Measurements from ENCODE around the gene NAV3. TPM values are rescaled to one million over a fixed set of nuclear protein-coding genes. Genes with fewer than 3 reads are reported as not detected.

Gene NAV3
- total and polyA plus RNA-seq, 2 donors (not counting 1 experiment from before 2014, with no cell fraction given): not detected

DNA sequence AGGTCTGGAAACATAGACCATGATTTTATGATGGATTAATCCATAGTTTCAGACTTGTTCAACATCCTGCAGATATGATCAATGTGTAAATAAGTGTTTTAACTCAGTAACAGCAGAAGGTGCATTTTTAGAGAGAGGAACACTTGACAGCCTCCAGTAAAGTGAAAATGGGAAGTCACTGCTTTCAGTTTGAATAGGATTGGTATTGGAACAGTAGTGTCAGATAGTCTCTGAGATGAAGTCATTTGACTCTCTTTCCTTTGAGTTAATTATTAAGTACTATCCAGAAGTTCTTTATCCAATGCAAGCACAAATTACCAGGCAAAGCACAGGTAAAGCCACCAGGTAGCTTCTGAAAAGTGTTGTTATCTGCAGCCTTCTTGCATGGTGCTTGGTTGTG, 14.5 kb upstream of the NAV3 start:
- no peaks in the 10 kb centered on the region for H3K27me3 Mint-ChIP-seq
- H3K4me2 ChIP-seq (replicated peaks; ENCODE audit: low read depth, low read length, poor library complexity, severe bottlenecking): no peak overlapping the region
- H3K4me3 ChIP-seq (ENCODE audit: control extremely low read depth in 1 of 5, extremely low read depth in 1 of 5, insufficient read depth in 1 of 5, low read depth in 2 of 5, low read length in 4 of 5): no peak overlapping the region
- no peak overlapping the region for H2AFZ ChIP-seq (ENCODE audit: insufficient read depth, low read depth, low read length, poor library complexity, severe bottlenecking)
- H3K4me1 Mint-ChIP-seq: no peaks in the 10 kb centered on the region
- DNase-seq (no peak), ATAC-seq (ENCODE audit: low read depth) (no peak)
- ChIA-PET POLR2A (no interaction called here), CTCF (interaction anchor here (0.6 kb wide), 1 partner anchor 15 kb away, joined by 3 read pairs; the partner anchor contains the start of gene NAV3)
- no peak overlapping the region for H3K27ac ChIP-seq (ENCODE audit: low read length in 2 of 2)
- H3K9ac ChIP-seq (ENCODE audit: low read length): no peak overlapping the region
- H3K27ac Mint-ChIP-seq: no peak overlapping the region
- no peaks in the 10 kb centered on the region for H3K4me1 ChIP-seq (ENCODE audit: control insufficient read depth in 2 of 2, insufficient read depth in 2 of 2, low read length in 2 of 2)
- no peak overlapping the region for H3K4me3 Mint-ChIP-seq
- H3K9me3 Mint-ChIP-seq (ENCODE audit: insufficient read depth): no peaks in the 10 kb centered on the region
- no peaks in the 10 kb centered on the region for H3K79me2 ChIP-seq (ENCODE audit: control insufficient read depth, insufficient read depth, low read length)
- H4K20me1 ChIP-seq (ENCODE audit: control insufficient read depth, insufficient read depth, low read length, poor library complexity, severe bottlenecking): no peaks in the 10 kb centered on the region
- TF ChIP-seq EZH2 (IDR thresholded peaks at IDR 0.05; ENCODE audit: borderline replicate concordance, insufficient read depth, low read depth, low read length, poor library complexity, severe bottlenecking): no peak
- TF ChIP-seq, protein P1, sequence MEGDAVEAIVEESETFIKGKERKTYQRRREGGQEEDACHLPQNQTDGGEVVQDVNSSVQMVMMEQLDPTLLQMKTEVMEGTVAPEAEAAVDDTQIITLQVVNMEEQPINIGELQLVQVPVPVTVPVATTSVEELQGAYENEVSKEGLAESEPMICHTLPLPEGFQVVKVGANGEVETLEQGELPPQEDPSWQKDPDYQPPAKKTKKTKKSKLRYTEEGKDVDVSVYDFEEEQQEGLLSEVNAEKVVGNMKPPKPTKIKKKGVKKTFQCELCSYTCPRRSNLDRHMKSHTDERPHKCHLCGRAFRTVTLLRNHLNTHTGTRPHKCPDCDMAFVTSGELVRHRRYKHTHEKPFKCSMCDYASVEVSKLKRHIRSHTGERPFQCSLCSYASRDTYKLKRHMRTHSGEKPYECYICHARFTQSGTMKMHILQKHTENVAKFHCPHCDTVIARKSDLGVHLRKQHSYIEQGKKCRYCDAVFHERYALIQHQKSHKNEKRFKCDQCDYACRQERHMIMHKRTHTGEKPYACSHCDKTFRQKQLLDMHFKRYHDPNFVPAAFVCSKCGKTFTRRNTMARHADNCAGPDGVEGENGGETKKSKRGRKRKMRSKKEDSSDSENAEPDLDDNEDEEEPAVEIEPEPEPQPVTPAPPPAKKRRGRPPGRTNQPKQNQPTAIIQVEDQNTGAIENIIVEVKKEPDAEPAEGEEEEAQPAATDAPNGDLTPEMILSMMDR (IDR thresholded peaks at IDR 0.05): no peak
- no peaks in the 10 kb centered on the region for H3K9me3 ChIP-seq (ENCODE audit: control extremely low read depth in 1 of 3, control insufficient read depth in 2 of 3, insufficient read depth in 1 of 3, low read length in 2 of 3)
- H3K36me3 ChIP-seq (replicated peaks in 1 of 2; ENCODE audit: control extremely low read depth in 1 of 2, control insufficient read depth in 1 of 2, extremely low read depth in 1 of 2, insufficient read depth in 2 of 2, low read length in 1 of 2): no peaks in the 10 kb centered on the region
- no peaks in the 10 kb centered on the region for H3K27me3 ChIP-seq (replicated peaks in 1 of 4; ENCODE audit: control extremely low read depth in 1 of 4, control insufficient read depth in 3 of 4, insufficient read depth in 4 of 4, low read length in 3 of 4)
- intact Hi-C loops (cut with micrococcal nuclease): no loop called here

DNA sequence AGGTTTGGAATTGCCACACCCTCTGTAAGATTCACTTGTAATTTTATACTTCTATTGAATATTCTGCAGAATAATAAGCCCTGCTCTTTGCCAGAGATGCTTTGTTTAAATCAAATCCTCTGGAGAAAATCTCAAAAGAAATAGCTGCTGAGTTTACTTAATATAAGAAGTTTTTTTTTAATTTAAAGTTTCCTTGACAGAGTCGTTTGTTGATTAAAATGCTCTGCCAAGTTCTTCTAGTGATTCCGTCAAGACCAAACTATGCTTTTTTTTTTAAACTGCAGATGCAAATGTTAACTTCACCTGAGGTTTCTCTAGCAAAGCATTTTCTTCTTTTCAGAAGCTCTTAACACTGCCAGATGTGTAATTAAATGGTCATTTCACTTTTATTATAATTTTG, 13.4 kb upstream of the NAV3 start:
- no peaks in the 10 kb centered on the region for H4K20me1 ChIP-seq (ENCODE audit: control insufficient read depth, insufficient read depth, low read length, poor library complexity, severe bottlenecking)
- no peaks in the 10 kb centered on the region for H3K9me3 ChIP-seq (ENCODE audit: control extremely low read depth in 1 of 3, control insufficient read depth in 2 of 3, insufficient read depth in 1 of 3, low read length in 2 of 3)
- H3K79me2 ChIP-seq (ENCODE audit: control insufficient read depth, insufficient read depth, low read length): no peaks in the 10 kb centered on the region
- H3K27ac Mint-ChIP-seq: no peak overlapping the region
- intact Hi-C loops (cut with micrococcal nuclease): no loop called here
- no peaks in the 10 kb centered on the region for H3K4me1 ChIP-seq (ENCODE audit: control insufficient read depth in 2 of 2, insufficient read depth in 2 of 2, low read length in 2 of 2)
- H3K9me3 Mint-ChIP-seq (ENCODE audit: insufficient read depth): no peaks in the 10 kb centered on the region
- H3K4me3 Mint-ChIP-seq: no peak overlapping the region
- H3K36me3 ChIP-seq (replicated peaks in 1 of 2; ENCODE audit: control extremely low read depth in 1 of 2, control insufficient read depth in 1 of 2, extremely low read depth in 1 of 2, insufficient read depth in 2 of 2, low read length in 1 of 2): no peaks in the 10 kb centered on the region
- H3K9ac ChIP-seq (ENCODE audit: low read length): no peak overlapping the region
- POLR2A ChIA-PET: no interaction called here
- H3K4me2 ChIP-seq (replicated peaks; ENCODE audit: low read depth, low read length, poor library complexity, severe bottlenecking): no peak overlapping the region
- H3K27me3 Mint-ChIP-seq: no peaks in the 10 kb centered on the region
- DNase-seq (no peak), ATAC-seq (ENCODE audit: low read depth) (no peak)
- no peak for TF ChIP-seq EZH2 (IDR thresholded peaks at IDR 0.05; ENCODE audit: borderline replicate concordance, insufficient read depth, low read depth, low read length, poor library complexity, severe bottlenecking)
- TF ChIP-seq, protein P1 (IDR thresholded peaks at IDR 0.05): no peak
- H3K4me1 Mint-ChIP-seq: no peaks in the 10 kb centered on the region
- H3K27ac ChIP-seq (ENCODE audit: low read length in 2 of 2): no peak overlapping the region
- H3K27me3 ChIP-seq (replicated peaks in 1 of 4; ENCODE audit: control extremely low read depth in 1 of 4, control insufficient read depth in 3 of 4, insufficient read depth in 4 of 4, low read length in 3 of 4): no peaks in the 10 kb centered on the region
- no peak overlapping the region for H3K4me3 ChIP-seq (ENCODE audit: control extremely low read depth in 1 of 5, extremely low read depth in 1 of 5, insufficient read depth in 1 of 5, low read depth in 2 of 5, low read length in 4 of 5)
- H2AFZ ChIP-seq (ENCODE audit: insufficient read depth, low read depth, low read length, poor library complexity, severe bottlenecking): no peak overlapping the region
- no CpG with 5 or more reads among the region's 2 CpGs for WGBS (ENCODE audit: insufficient coverage)
- CTCF ChIA-PET: no interaction called here
